ENCODE measurements around the gene GOLGA2. TPM values are rescaled to one million over a fixed set of nuclear protein-coding genes. Genes with fewer than 3 reads are reported as not detected.
A peak's percentile ranks its signal among the peaks of the same experiment; 100 is the strongest.

The GOLGA2 gene
- total and polyA plus RNA-seq, 2 of the 13 experiments (the other 11 are each of a cell fraction or from before 2014, with no cell fraction given), result 45.3 to 45.8 TPM

DNA sequence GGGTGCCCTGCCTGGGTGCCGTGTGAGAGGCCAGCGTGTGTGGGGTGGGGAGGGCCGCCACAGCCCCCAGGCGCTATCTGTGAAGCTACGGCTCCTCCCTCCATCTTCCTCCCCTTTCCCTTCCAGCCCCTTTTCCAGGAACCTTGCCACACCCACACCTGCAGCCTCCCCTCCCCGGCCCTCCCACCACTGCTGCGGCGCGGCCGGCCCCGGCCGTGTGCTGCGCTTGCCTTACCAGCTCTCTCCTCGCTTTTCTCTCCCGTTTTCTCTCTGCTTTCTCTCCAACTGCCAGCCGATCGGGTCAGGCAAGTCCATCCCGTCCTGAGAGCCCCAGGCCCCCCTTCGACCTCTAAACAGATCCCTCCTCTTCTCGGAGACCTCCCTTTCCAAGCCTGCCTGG lies 21.4 kb downstream of the GOLGA2 start (continued):
- TF ChIP-seq, protein P1, sequence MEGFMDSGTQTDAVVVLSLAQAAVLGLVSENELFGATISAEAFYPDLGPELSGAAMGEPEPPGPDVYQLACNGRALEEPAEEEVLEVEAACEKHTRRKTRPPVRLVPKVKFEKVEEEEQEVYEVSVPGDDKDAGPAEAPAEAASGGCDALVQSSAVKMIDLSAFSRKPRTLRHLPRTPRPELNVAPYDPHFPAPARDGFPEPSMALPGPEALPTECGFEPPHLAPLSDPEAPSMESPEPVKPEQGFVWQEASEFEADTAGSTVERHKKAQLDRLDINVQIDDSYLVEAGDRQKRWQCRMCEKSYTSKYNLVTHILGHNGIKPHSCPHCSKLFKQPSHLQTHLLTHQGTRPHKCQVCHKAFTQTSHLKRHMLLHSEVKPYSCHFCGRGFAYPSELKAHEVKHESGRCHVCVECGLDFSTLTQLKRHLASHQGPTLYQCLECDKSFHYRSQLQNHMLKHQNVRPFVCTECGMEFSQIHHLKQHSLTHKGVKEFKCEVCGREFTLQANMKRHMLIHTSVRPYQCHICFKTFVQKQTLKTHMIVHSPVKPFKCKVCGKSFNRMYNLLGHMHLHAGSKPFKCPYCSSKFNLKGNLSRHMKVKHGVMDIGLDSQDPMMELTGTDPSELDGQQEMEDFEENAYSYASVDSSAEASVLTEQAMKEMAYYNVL (CRISPR knock-in tag; IDR thresholded peaks at IDR 0.05; ENCODE audit: borderline replicate concordance), result no peak
- TF ChIP-seq REPIN1 (CRISPR knock-in tag; IDR thresholded peaks at IDR 0.05; ENCODE audit: borderline replicate concordance, low read depth), result no peak
- no peak for TF ChIP-seq ZMAT3 (CRISPR knock-in tag; conservative IDR thresholded peaks at IDR 0.05)
- TF ChIP-seq, protein P2, sequence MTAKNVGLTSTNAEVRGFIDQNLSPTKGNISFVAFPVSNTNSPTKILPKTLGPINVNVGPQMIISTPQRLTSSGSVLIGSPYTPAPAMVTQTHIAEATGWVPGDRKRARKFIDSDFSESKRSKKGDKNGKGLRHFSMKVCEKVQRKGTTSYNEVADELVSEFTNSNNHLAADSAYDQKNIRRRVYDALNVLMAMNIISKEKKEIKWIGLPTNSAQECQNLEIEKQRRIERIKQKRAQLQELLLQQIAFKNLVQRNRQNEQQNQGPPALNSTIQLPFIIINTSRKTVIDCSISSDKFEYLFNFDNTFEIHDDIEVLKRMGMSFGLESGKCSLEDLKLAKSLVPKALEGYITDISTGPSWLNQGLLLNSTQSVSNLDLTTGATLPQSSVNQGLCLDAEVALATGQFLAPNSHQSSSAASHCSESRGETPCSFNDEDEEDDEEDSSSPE (CRISPR knock-in tag; IDR thresholded peaks at IDR 0.05), result no peak
- TF ChIP-seq ZNF337 (CRISPR knock-in tag; IDR thresholded peaks at IDR 0.05; ENCODE audit: borderline replicate concordance, low read depth), result no peak

DNA sequence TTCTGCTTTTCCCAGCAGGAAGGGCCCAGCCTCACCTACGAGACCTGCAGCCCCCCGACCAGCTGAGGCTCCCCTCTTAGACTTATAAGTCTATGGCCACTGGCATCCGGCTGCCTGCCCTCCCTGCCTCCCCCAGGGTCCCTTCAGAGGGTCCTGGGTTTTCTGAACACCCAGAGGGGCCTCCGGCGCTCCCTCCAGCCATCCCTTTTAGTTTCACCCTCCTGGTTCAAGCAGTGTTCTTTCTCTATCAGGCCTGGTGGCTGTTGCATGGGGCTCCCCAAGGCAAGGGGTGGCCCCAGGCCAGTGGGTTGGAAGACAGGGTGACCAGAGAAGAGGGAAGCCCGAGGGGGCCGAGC lies 21.8 kb downstream of the GOLGA2 start:
- H3K79me2 ChIP-seq (ENCODE audit: insufficient read depth, low read length), result no peaks in the 10 kb centered on the region
- no TSS peak for BruUV-seq (replicated peaks)
- no peak for FAIRE-seq
- intact Hi-C loops (cut with micrococcal nuclease; ENCODE audit: unreplicated experiment) (no loop called here), in situ Hi-C loops (cut with HindIII; ENCODE audit: extremely low pct_ligation_motif_present, low pct_unique_long_range_greater_than_20kb) (no loop called here)
- peak overlapping the region in 1 of 3 experiments; percentile 33; a peak in 1 of 6 replicates for H3K4me3 ChIP-seq (replicated peaks in 1 of 3; ENCODE audit: insufficient read depth in 1 of 3, low read depth in 2 of 3, low read length in 3 of 3)
- no peak for ATAC-seq
- no peaks in the 10 kb centered on the region for H4K20me1 ChIP-seq (ENCODE audit: insufficient read depth, low read length)
- H3K4me2 ChIP-seq (ENCODE audit: low read depth, low read length), result peak overlapping the region; percentile 58
- peaks cover 14 to 22% of the 10 kb centered on the region in 2 experiments; a peak in 4 of 5 replicates for H3K36me3 ChIP-seq (replicated peaks in 1 of 2; ENCODE audit: control insufficient read depth in 1 of 2, insufficient read depth in 2 of 2, low read length in 2 of 2)
- ChIA-PET CTCF (ENCODE audit: low intra/inter-chr PET ratio, low total read pairs) (no interaction called here), POLR2A (interaction anchor here (2.6 kb wide), 1 partner anchor 22 kb away, joined by 9 read pairs; the partner anchor contains the start of genes GOLGA2 and SWI5)
- no peak overlapping the region for H3K27ac ChIP-seq (ENCODE audit: extremely low read length, insufficient read depth, low read length)
- peaks cover 21% of the 10 kb centered on the region for H3K4me1 ChIP-seq (ENCODE audit: insufficient read depth, low read length)
- no peak overlapping the region for H2AFZ ChIP-seq (ENCODE audit: low read length)
- H3K27me3 ChIP-seq (ENCODE audit: control insufficient read depth in 1 of 2, insufficient read depth in 2 of 2, low read length in 2 of 2), result no peaks in the 10 kb centered on the region; a peak in 1 of 5 replicates
- WGBS (ENCODE audit: low lambda C conversion rate), result 56% methylated on average over 5 of the region's 7 CpGs
- no peak for DNase-seq (ENCODE audit: low spot score)
- no peak overlapping the region for H3K9ac ChIP-seq (ENCODE audit: insufficient read depth, low read depth, low read length)
- no peaks in the 10 kb centered on the region for H3K9me3 ChIP-seq (ENCODE audit: low read length)
- TF ChIP-seq ZNF274 (CRISPR knock-in tag; IDR thresholded peaks at IDR 0.05) (no peak), TRIM24 (CRISPR knock-in tag; IDR thresholded peaks at IDR 0.05) (no peak), TCF12 (IDR thresholded peaks at IDR 0.05) (no peak), TCF12 (CRISPR knock-in tag; IDR thresholded peaks at IDR 0.05) (no peak), ZBTB38 (CRISPR knock-in tag; IDR thresholded peaks at IDR 0.05) (no peak), SCMH1 (CRISPR knock-in tag; IDR thresholded peaks at IDR 0.05; ENCODE audit: borderline replicate concordance) (no peak), SP140L (CRISPR knock-in tag; IDR thresholded peaks at IDR 0.05; ENCODE audit: borderline replicate concordance) (no peak), MAFF (IDR thresholded peaks at IDR 0.05; ENCODE audit: low read depth, low read length) (no peak), ZFAT (CRISPR knock-in tag; conservative IDR thresholded peaks at IDR 0.05) (no peak)
- TF ChIP-seq, protein P3, sequence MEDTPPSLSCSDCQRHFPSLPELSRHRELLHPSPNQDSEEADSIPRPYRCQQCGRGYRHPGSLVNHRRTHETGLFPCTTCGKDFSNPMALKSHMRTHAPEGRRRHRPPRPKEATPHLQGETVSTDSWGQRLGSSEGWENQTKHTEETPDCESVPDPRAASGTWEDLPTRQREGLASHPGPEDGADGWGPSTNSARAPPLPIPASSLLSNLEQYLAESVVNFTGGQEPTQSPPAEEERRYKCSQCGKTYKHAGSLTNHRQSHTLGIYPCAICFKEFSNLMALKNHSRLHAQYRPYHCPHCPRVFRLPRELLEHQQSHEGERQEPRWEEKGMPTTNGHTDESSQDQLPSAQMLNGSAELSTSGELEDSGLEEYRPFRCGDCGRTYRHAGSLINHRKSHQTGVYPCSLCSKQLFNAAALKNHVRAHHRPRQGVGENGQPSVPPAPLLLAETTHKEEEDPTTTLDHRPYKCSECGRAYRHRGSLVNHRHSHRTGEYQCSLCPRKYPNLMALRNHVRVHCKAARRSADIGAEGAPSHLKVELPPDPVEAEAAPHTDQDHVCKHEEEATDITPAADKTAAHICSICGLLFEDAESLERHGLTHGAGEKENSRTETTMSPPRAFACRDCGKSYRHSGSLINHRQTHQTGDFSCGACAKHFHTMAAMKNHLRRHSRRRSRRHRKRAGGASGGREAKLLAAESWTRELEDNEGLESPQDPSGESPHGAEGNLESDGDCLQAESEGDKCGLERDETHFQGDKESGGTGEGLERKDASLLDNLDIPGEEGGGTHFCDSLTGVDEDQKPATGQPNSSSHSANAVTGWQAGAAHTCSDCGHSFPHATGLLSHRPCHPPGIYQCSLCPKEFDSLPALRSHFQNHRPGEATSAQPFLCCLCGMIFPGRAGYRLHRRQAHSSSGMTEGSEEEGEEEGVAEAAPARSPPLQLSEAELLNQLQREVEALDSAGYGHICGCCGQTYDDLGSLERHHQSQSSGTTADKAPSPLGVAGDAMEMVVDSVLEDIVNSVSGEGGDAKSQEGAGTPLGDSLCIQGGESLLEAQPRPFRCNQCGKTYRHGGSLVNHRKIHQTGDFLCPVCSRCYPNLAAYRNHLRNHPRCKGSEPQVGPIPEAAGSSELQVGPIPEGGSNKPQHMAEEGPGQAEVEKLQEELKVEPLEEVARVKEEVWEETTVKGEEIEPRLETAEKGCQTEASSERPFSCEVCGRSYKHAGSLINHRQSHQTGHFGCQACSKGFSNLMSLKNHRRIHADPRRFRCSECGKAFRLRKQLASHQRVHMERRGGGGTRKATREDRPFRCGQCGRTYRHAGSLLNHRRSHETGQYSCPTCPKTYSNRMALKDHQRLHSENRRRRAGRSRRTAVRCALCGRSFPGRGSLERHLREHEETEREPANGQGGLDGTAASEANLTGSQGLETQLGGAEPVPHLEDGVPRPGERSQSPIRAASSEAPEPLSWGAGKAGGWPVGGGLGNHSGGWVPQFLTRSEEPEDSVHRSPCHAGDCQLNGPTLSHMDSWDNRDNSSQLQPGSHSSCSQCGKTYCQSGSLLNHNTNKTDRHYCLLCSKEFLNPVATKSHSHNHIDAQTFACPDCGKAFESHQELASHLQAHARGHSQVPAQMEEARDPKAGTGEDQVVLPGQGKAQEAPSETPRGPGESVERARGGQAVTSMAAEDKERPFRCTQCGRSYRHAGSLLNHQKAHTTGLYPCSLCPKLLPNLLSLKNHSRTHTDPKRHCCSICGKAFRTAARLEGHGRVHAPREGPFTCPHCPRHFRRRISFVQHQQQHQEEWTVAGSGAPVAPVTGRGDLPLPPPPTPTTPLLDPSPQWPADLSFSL (CRISPR knock-in tag; IDR thresholded peaks at IDR 0.05), result no peak

Measured in HepG2 (cell line).